Mucosa of descending colon (tissue), 3 donors: ENCODE results near the gene STX17. TPM values are rescaled to one million over a fixed set of nuclear protein-coding genes. Genes with fewer than 3 reads are reported as not detected.
"Not testable (repeated sequence)": the region's sequence is repeated elsewhere in the genome, so short reads cannot be mapped to it uniquely, and the experiment has no call there.

ENCODE experiments used
- ATAC-seq: fragments of 200-7000 bp; cut with Tn5 transposase; one replicate; pipeline ENCODE4 v1.9.1; 2020; ENCODE audit warnings: mild to moderate bottlenecking, moderate library complexity
- DNase-seq, 3 donors: peaks; one replicate each; pipeline ENCODE4 v3.0.0-alpha.2; 2020
- H3K36me3 ChIP-seq: fragments of 200-600 bp; one replicate; pipeline ENCODE4 v1.8.0; 2021; ENCODE audit warnings: low read depth, mild to moderate bottlenecking
- H3K4me1 ChIP-seq: fragments of 200-600 bp; one replicate; pipeline ENCODE4 v1.8.0; 2021; ENCODE audit warnings: low read depth, mild to moderate bottlenecking
- H3K4me3 ChIP-seq: fragments of 200-600 bp; one replicate; pipeline ENCODE4 v1.8.0; 2021; ENCODE audit warnings: mild to moderate bottlenecking
- H3K9me3 ChIP-seq: fragments of 200-600 bp; one replicate; pipeline ENCODE4 v1.8.0; 2021; ENCODE audit warnings: mild to moderate bottlenecking
- intact Hi-C, 2 donors: fragments of 100-400 bp; cut with DNase I in 1 of 2; cut with micrococcal nuclease in 1 of 2; formaldehyde crosslinking; loops; one replicate each; pipeline versions ENCODE4 v1.11.0 to v1.11.1; 2022; cut with DNase I, micrococcal nuclease
- long read RNA-seq, 2 donors: library from polyadenylated mRNA; unstranded; transcript quantifications; one replicate each; pipeline ENCODE4 v2.0.0, GENCODE V29; 2019 to 2021
- total RNA-seq, 3 donors: library from RNA; stranded (reverse); fragmentation: NEBNext Ultra II Directional in 2 of 3; extraction: Animal tissue kit (Norgen Biotek cat#: 25700) in 2 of 3; gene quantifications; one replicate each; pipeline versions ENCODE4 v1.2.1 to v1.2.4, GENCODE V29; 2021 to 2023
- TF ChIP-seq, protein P1 (sequence below): fragments of 200-600 bp; IDR thresholded peaks from one replicate; pipeline ENCODE4 v1.8.0; 2022; ENCODE audit warnings: antibody characterized with exemption, mild to moderate bottlenecking
- donor health status: DM: no; HTN: no; CAD: no; lungs with moderate emphysema.
- donor health status: DM: no; HTN: no; CAD: no.
- donor health status: DM: no; HTN: yes; CAD: no.

Gene STX17
- 10 to 100 TPM; 29.0 to 52.8 (median 46.9) TPM for total RNA-seq
- long read RNA-seq, donor 1, transcript STX17-201 (8 exons, 2,713 nt), result major isoform, 23 of 35 reads
- long read RNA-seq, donor 1, partial matches to known transcripts, result 8 of 35 reads
- long read RNA-seq, donor 1, other reads (novel, unspliced or antisense), result 4 of 35 reads
- long read RNA-seq, donor 2, transcript STX17-201 (8 exons, 2,713 nt), result major isoform, 12 of 15 reads
- long read RNA-seq, donor 2, partial matches to known transcripts, result 0 of 15 reads
- long read RNA-seq, donor 2, other reads (novel, unspliced or antisense), result 3 of 15 reads

DNA sequence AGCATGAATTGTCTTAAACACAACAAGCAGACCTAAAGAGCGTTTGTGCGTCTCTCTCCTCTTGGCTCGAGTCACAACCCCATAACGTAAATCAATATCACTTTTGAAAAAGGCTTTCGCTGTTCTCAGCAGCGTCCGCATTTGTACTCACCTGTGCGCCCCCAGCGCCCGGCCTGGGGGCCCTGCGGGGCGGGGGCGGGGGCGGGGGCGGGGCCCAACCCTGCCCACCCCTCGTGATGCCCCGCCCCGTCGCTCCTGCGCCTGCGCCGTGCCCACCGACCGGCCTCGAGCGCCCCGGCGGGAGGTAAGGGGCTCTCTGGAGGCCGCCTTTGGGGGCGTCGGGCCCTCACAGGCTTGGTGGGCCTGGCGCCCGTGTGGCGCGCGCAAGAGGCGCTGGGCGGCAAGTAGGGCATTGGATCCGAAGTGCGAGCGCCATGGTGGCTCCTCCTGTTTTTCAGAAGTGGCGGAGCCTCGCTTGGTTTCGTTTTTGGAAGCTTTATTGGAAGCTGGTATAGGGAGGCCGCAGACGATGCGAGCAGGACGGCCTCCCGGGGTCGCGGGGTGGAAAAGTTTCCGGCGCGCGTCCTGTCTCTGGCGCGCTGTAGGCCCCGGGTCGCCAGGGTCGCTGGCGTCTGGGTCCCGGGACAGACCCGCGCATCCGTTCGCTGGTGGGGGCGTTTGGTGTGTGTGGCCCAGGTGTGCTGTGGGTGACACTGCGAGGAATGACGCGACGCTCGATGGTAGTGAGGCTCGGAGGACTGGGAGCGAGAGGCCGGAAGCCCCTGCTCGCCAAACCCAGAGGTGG is at the start of gene STX17:
Gene STX17 (plus strand): TSS at position 252 of the 805 bp plus-strand sequence. CDS start 8,586 bp downstream, outside the sequence.
- intact Hi-C loops, result no loop called here
- TF ChIP-seq, protein P1, sequence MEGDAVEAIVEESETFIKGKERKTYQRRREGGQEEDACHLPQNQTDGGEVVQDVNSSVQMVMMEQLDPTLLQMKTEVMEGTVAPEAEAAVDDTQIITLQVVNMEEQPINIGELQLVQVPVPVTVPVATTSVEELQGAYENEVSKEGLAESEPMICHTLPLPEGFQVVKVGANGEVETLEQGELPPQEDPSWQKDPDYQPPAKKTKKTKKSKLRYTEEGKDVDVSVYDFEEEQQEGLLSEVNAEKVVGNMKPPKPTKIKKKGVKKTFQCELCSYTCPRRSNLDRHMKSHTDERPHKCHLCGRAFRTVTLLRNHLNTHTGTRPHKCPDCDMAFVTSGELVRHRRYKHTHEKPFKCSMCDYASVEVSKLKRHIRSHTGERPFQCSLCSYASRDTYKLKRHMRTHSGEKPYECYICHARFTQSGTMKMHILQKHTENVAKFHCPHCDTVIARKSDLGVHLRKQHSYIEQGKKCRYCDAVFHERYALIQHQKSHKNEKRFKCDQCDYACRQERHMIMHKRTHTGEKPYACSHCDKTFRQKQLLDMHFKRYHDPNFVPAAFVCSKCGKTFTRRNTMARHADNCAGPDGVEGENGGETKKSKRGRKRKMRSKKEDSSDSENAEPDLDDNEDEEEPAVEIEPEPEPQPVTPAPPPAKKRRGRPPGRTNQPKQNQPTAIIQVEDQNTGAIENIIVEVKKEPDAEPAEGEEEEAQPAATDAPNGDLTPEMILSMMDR, result no peak
- peak; percentile 82 to 89 (median 85) for DNase-seq
- peak; percentile 95 for ATAC-seq
- no peaks in the 10 kb centered on the region for H3K36me3 ChIP-seq
- peaks cover 3% of the 10 kb centered on the region for H3K4me1 ChIP-seq
- peak within 1 kb of the TSS; percentile 72 for H3K4me3 ChIP-seq
- no peaks in the 10 kb centered on the region for H3K9me3 ChIP-seq

DNA sequence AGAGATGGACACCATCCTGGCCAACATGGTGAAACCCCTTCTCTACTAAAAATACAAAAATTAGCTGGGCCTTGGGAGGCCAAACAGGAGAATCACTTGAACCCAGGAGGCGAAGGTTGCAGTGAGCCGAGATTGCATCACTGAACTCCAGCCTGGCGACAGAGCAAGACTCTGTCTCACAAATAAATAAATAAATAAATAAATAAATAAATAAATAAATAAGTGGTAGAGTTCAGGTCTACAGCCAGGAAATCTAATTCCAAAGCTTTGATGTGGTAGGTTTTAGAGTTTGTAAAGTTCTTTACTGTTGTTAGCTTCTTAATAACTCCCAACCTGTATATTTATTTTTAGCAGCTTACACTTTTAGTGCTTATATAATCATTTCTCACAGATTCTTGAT is 48.9 kb upstream of the STX17 start:
- ATAC-seq, intact Hi-C loops, DNase-seq, H3K4me1 ChIP-seq, H3K4me3 ChIP-seq, H3K36me3 ChIP-seq, H3K9me3 ChIP-seq: not testable (repeated sequence)

DNA sequence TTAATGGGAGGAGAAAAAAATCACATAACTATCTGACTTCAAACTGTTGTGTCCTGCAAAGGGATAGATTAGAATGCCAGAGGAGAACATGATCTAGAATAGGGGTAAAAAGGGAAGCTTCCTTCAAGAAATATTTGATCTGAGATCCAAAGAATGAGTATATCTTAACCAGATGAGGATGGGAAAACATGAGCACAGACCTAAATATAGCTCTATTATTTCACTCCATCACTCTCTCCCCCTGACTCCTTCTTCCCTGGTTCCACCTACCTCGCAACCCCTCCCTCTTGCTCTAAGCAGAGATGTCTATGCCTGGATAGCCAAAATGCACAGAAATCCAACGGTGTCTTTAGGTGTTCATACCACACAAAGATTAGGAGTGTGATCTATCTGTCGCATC is 48.4 kb upstream of the STX17 start:
- TF ChIP-seq, protein P1, result no peak
- intact Hi-C loops, result no loop called here
- Histone ChIP-seq H3K4me3 (no peak overlapping the region), H3K36me3 (no peaks in the 10 kb centered on the region), H3K4me1 (no peaks in the 10 kb centered on the region), H3K9me3 (no peaks in the 10 kb centered on the region)
- ATAC-seq (no peak), DNase-seq (no peak)

DNA sequence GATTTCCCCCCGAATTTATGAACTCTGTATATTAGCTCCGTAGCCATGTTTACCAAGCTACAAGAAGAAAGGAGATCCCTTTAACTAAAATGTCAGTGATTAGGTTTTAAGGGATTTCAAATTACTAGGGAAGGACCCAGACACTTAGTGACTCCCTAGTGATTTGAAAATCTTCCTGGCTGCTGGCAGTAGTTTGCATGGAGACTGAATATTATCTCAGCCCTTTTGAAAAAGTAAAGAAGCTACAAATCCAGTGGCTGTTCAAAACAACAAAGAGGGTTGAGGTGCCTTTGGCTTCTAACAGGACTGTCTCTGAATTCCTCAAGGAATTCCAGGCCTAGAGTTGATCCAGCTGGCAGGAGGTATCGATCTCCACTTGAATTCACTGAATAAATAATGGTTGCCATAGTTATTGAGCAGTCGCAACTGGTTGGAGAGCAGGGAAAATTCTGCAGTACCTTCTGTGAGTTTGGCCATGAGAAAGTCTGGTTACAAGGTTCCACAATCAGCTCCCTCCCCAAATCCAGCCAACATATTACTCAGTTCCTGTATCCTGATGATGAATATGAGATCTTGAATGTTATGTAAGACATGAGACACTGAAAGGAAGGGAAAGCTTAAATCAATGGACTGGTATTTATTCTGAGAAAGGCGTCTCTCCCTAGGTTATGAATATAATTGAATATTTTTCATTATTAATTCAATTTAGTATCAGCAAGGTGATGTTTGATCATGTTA is 47.0 kb upstream of the STX17 start:
- Histone ChIP-seq H3K4me3 (no peak overlapping the region), H3K9me3 (no peaks in the 10 kb centered on the region), H3K4me1 (no peaks in the 10 kb centered on the region), H3K36me3 (no peaks in the 10 kb centered on the region)
- no peak for DNase-seq
- intact Hi-C loops, result no loop called here
- ATAC-seq, result no peak
- TF ChIP-seq, protein P1, result no peak

DNA sequence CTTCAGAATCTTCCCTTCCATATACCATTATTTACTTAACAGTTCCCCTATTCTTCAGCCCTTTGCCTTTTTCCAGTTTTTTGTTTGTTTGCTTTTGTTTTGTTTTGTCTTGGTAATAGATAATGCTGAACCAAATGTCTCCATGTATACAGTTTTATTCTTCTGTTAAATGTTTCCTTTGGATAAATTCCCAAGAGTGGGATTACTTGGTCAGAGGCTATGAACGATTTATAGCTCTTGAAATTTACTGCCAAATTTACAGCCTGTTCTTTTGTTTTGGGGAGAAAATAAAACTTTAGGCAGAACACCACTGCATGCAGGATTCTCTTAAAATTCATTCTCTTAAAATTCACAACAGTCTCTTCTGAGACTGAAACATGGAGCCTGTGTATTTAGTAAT is 46.2 kb upstream of the STX17 start:
- DNase-seq (no peak), ATAC-seq (no peak)
- Histone ChIP-seq H3K4me3 (no peak overlapping the region), H3K36me3 (no peaks in the 10 kb centered on the region), H3K4me1 (no peaks in the 10 kb centered on the region), H3K9me3 (no peaks in the 10 kb centered on the region)
- TF ChIP-seq, protein P1, result no peak
- intact Hi-C loops, result no loop called here
